Erythroblast (primary cell): Measurements from ENCODE around the gene MYO6.
"Not testable (repeated sequence)": the region's sequence is repeated elsewhere in the genome, so short reads cannot be mapped to it uniquely, and the experiment has no call there.

Source experiments
- DNase-seq, 2 experiments: peaks; one replicate each; lab custom pipeline; 2025; lab: John Stamatoyannopoulos, UW
- GATA1 ChIP-seq: IDR thresholded peaks from 2 replicates; pipeline ENCODE4 v1.6.1; 2011; ENCODE audit warnings: low read depth, mild to moderate bottlenecking, control low read depth, low read length, moderate library complexity
- POLR2A ChIP-seq: IDR thresholded peaks from 2 replicates; pipeline ENCODE4 v1.6.1; 2011; ENCODE audit warnings: mild to moderate bottlenecking, low read length

The MYO6 gene

GRCh38 chr6:75748743-75749538 is at the start of gene MYO6:
MYO6 (plus strand) TSS chr6:75749239; CDS start chr6:75817548, 68,309 bp downstream.
- no peak for TF ChIP-seq POLR2A
- TF ChIP-seq GATA1: no peak
- DNase-seq: peak; percentile 64 to 71

- not testable (repeated sequence) for DNase-seq
Observed at GRCh38 chr6:75708334-75708733, 40.7 kb upstream of the MYO6 start.

- DNase-seq: no peak
- no peak for TF ChIP-seq POLR2A
- no peak for TF ChIP-seq GATA1
Observed at GRCh38 chr6:75711173-75711572, 37.9 kb upstream of the MYO6 start.

GRCh38 chr6:75719133-75719532 is 29.9 kb upstream of the MYO6 start:
- TF ChIP-seq GATA1: no peak
- no peak for TF ChIP-seq POLR2A
- no peak for DNase-seq

- TF ChIP-seq POLR2A (no peak), GATA1 (no peak)
- DNase-seq: no peak
Observed at GRCh38 chr6:75723382-75723781, 25.7 kb upstream of the MYO6 start.

GRCh38 chr6:75727206-75727605 is 21.8 kb upstream of the MYO6 start:
- TF ChIP-seq GATA1: no peak
- no peak for TF ChIP-seq POLR2A
- no peak for DNase-seq

- DNase-seq: not testable (repeated sequence)
Observed at GRCh38 chr6:75731029-75731428, 18.0 kb upstream of the MYO6 start.

- no peak for TF ChIP-seq POLR2A
- TF ChIP-seq GATA1: no peak
- no peak for DNase-seq
Observed at GRCh38 chr6:75735491-75736186, 13.4 kb upstream of the MYO6 start.

GRCh38 chr6:75743971-75744370 is 5.1 kb upstream of the MYO6 start:
- TF ChIP-seq POLR2A (no peak), GATA1 (no peak)
- no peak for DNase-seq

- TF ChIP-seq GATA1 (no peak), POLR2A (no peak)
- no peak for DNase-seq
Observed at GRCh38 chr6:75745404-75745803, 3.6 kb upstream of the MYO6 start.

GRCh38 chr6:75746221-75746620 is 2.8 kb upstream of the MYO6 start:
- TF ChIP-seq GATA1 (no peak), POLR2A (no peak)
- DNase-seq: no peak

GRCh38 chr6:75747152-75747992 is 1.7 kb upstream of the MYO6 start:
- DNase-seq: no peak
- TF ChIP-seq GATA1: no peak
- TF ChIP-seq POLR2A: no peak

GRCh38 chr6:75748003-75748742 is 866 bp upstream of the MYO6 start:
- TF ChIP-seq GATA1 (no peak), POLR2A (no peak)

More at GRCh38 chr6:75748003-75748742, 866 bp upstream of the MYO6 start:
- peak in 1 of 2 experiments; percentile 22 for DNase-seq
